GM23338 (cell line): ENCODE data around the gene SYPL1. TPM values are rescaled to one million over a fixed set of nuclear protein-coding genes. Genes with fewer than 3 reads are reported as not detected.
A peak's percentile ranks its signal among the peaks of the same experiment; 100 is the strongest.

ENCODE experiments used
- ATAC-seq: fragments of 200-7000 bp; cut with Tn5 transposase; 3 replicates; pipeline ENCODE4 v1.9.1; 2020
- DNase-seq: peaks from one replicate; pipeline ENCODE4 v3.0.0-alpha.2; 2015; ENCODE audit warnings: low spot score
- H2AFZ ChIP-seq: fragments of 200-600 bp; sonication (generic); 2 replicates; pipeline ENCODE4 v1.8.0; 2016; ENCODE audit warnings: antibody characterized with exemption, mild to moderate bottlenecking, moderate library complexity
- H3F3A ChIP-seq: fragments of 200-600 bp; sonication (generic); replicated peaks from 2 replicates; pipeline ENCODE4 v1.8.0; 2017; ENCODE audit warnings: antibody characterized with exemption, mixed run types, low read depth
- H3K27ac ChIP-seq: fragments of 200-600 bp; sonication (generic); 2 replicates; pipeline ENCODE4 v1.6.1; 2016; ENCODE audit warnings: low read depth
- H3K27me3 ChIP-seq: fragments of 200-600 bp; sonication (generic); 2 replicates; pipeline ENCODE4 v1.8.0; 2016; ENCODE audit warnings: mild to moderate bottlenecking, mixed run types, moderate library complexity; ENCODE audit not compliant: insufficient read depth
- H3K36me3 ChIP-seq: fragments of 200-600 bp; sonication (generic); 2 replicates; pipeline ENCODE4 v1.8.0; 2016; ENCODE audit warnings: mild to moderate bottlenecking; ENCODE audit not compliant: insufficient read depth
- H3K4me1 ChIP-seq: fragments of 200-600 bp; sonication (generic); 2 replicates; pipeline ENCODE4 v1.8.0; 2016; ENCODE audit warnings: mild to moderate bottlenecking, moderate library complexity; ENCODE audit not compliant: insufficient read depth
- H3K4me2 ChIP-seq: fragments of 200-600 bp; sonication (generic); 2 replicates; pipeline ENCODE4 v1.7.1; 2017; ENCODE audit warnings: mixed run types
- H3K4me3 ChIP-seq: fragments of 200-600 bp; sonication (generic); 2 replicates; pipeline ENCODE4 v1.6.1; 2016; ENCODE audit warnings: mixed run types
- H3K79me2 ChIP-seq: fragments of 200-600 bp; sonication (generic); replicated peaks from 2 replicates; pipeline ENCODE4 v1.8.0; 2017; ENCODE audit warnings: mild to moderate bottlenecking; ENCODE audit not compliant: insufficient read depth
- H3K9me2 ChIP-seq: fragments of 200-600 bp; sonication (generic); 2 replicates; pipeline ENCODE4 v1.8.0; 2017; ENCODE audit not compliant: insufficient read depth
- H4K20me1 ChIP-seq: fragments of 200-600 bp; sonication (generic); replicated peaks from 2 replicates; pipeline ENCODE4 v1.8.0; 2017; ENCODE audit warnings: mild to moderate bottlenecking; ENCODE audit not compliant: insufficient read depth
- H3K27ac Mint-ChIP-seq: 2 replicates; pipeline ENCODE4 v1.8.0; 2020; ENCODE audit warnings: inconsistent platforms, mild to moderate bottlenecking, moderate library complexity, mixed read lengths
- H3K27me3 Mint-ChIP-seq: 3 replicates; pipeline ENCODE4 v1.8.0; 2022; ENCODE audit warnings: low read depth, mild to moderate bottlenecking, moderate library complexity, mixed read lengths, inconsistent platforms; ENCODE audit not compliant: insufficient read depth, poor library complexity
- H3K36me3 Mint-ChIP-seq: 3 replicates; pipeline ENCODE4 v1.8.0; 2021; ENCODE audit warnings: low read depth, mild to moderate bottlenecking, inconsistent platforms, moderate library complexity, mixed read lengths
- H3K4me1 Mint-ChIP-seq: 3 replicates; pipeline ENCODE4 v1.8.0; 2020; ENCODE audit warnings: mild to moderate bottlenecking, inconsistent platforms, mixed read lengths
- H3K4me3 Mint-ChIP-seq: 3 replicates; pipeline ENCODE4 v1.8.0; 2021; ENCODE audit warnings: moderate library complexity, mild to moderate bottlenecking, inconsistent platforms, mixed read lengths
- H3K9me3 Mint-ChIP-seq: 3 replicates; pipeline ENCODE4 v1.8.0; 2020; ENCODE audit warnings: moderate library complexity, mild to moderate bottlenecking, inconsistent platforms, mixed read lengths
- CREB1 ChIP-seq: fragments of 250-450 bp; sonication (Bioruptor Pico); IDR thresholded peaks from 2 replicates; pipeline ENCODE4 v1.5.0; 2020; ENCODE audit warnings: low read depth, mild to moderate bottlenecking, moderate library complexity
- EZH2 ChIP-seq: fragments of 200-600 bp; sonication (generic); IDR thresholded peaks from one replicate; pipeline ENCODE4 v1.8.0; 2017; ENCODE audit warnings: antibody characterized with exemption, mild to moderate bottlenecking, low read depth; ENCODE audit not compliant: unreplicated experiment
- EZH2phosphoT487 ChIP-seq: fragments of 200-600 bp; sonication (generic); IDR thresholded peaks from one replicate; pipeline ENCODE4 v1.8.1; 2018; ENCODE audit warnings: antibody characterized with exemption; ENCODE audit not compliant: unreplicated experiment
- JUNB ChIP-seq: IDR thresholded peaks from one replicate; pipeline ENCODE4 v1.6.1; 2016; ENCODE audit warnings: antibody characterized with exemption; ENCODE audit not compliant: unreplicated experiment
- NANOG ChIP-seq: IDR thresholded peaks from 2 replicates; pipeline ENCODE4 v1.6.1; 2016; ENCODE audit warnings: antibody characterized with exemption, borderline replicate concordance
- POLR2AphosphoS5 ChIP-seq: IDR thresholded peaks from 2 replicates; pipeline ENCODE4 v1.6.1; 2016; ENCODE audit warnings: antibody characterized with exemption, low read depth
- REST ChIP-seq: IDR thresholded peaks from one replicate; pipeline ENCODE4 v1.6.1; 2018; ENCODE audit warnings: antibody characterized with exemption; ENCODE audit not compliant: unreplicated experiment
- STAT1 ChIP-seq: IDR thresholded peaks from one replicate; pipeline ENCODE4 v1.6.1; 2016; ENCODE audit warnings: antibody characterized with exemption; ENCODE audit not compliant: unreplicated experiment
- ZNF114 ChIP-seq: fragments of 250-450 bp; sonication (Bioruptor Pico); IDR thresholded peaks from 2 replicates; pipeline ENCODE4 v1.5.0; 2020; ENCODE audit warnings: mild to moderate bottlenecking, moderate library complexity
- ZNF331 ChIP-seq: fragments of 250-450 bp; sonication (Bioruptor Pico); IDR thresholded peaks from 2 replicates; pipeline ENCODE4 v1.5.0; 2020; ENCODE audit warnings: low read depth, mild to moderate bottlenecking, moderate library complexity
- polyA plus RNA-seq: library from polyadenylated mRNA; unstranded; fragments of >200 nt; fragmentation: Nextera tagmentation; extraction: Ambion mirVana; gene quantifications from 2 replicates; pipeline ENCODE4 v1.2.1, GENCODE V29; 2016
- total RNA-seq: library from RNA; depleted of rRNA; stranded (reverse); fragments of >200 nt; shearing (Covaris generic); gene quantifications from 2 replicates; pipeline ENCODE4 v1.2.3, GENCODE V29; 2014
- TF ChIP-seq, protein P1 (sequence below): fragments of 250-450 bp; sonication (Bioruptor Pico); IDR thresholded peaks from 2 replicates; pipeline ENCODE4 v1.5.0; 2020; ENCODE audit warnings: mild to moderate bottlenecking, moderate library complexity

Gene SYPL1
- total and polyA plus RNA-seq, 2 experiments from 2014 or later, result 39.3 to 52.7 TPM

- Histone ChIP-seq H4K20me1 (no peaks in the 10 kb centered on the region), H3K27ac (no peak overlapping the region), H2AFZ (peak overlapping the region; percentile 20; the same call in 1 of the 2 replicates), H3K9me2 (no peaks in the 10 kb centered on the region), H3K4me2 (no peak overlapping the region), H3K36me3 (no peaks in the 10 kb centered on the region), H3F3A (0 out of 2 replicates have a peak, but pooled peaks cover 10% of the 10 kb centered on the region), H3K79me2 (peaks cover 5% of the 10 kb centered on the region), H3K4me1 (peaks cover 29% of the 10 kb centered on the region), H3K27me3 (0 out of 2 replicates have a peak, but pooled peaks cover under 1% of the 10 kb centered on the region), H3K4me3 (no peak overlapping the region)
- DNase-seq (no peak), ATAC-seq (no peak)
- Mint-ChIP-seq H3K27ac (no peak overlapping the region), H3K27me3 (peaks cover 2% of the 10 kb centered on the region), H3K9me3 (no peaks in the 10 kb centered on the region), H3K4me3 (no peak overlapping the region), H3K36me3 (no peaks in the 10 kb centered on the region; the same call in 2 of the 3 replicates), H3K4me1 (peaks cover 33% of the 10 kb centered on the region)
- TF ChIP-seq STAT1, result no peak
- TF ChIP-seq EZH2phosphoT487, result no peak
These were observed 4.1 kb upstream of the SYPL1 start for GRCh38 chr7:106116161-106116704.

DNA sequence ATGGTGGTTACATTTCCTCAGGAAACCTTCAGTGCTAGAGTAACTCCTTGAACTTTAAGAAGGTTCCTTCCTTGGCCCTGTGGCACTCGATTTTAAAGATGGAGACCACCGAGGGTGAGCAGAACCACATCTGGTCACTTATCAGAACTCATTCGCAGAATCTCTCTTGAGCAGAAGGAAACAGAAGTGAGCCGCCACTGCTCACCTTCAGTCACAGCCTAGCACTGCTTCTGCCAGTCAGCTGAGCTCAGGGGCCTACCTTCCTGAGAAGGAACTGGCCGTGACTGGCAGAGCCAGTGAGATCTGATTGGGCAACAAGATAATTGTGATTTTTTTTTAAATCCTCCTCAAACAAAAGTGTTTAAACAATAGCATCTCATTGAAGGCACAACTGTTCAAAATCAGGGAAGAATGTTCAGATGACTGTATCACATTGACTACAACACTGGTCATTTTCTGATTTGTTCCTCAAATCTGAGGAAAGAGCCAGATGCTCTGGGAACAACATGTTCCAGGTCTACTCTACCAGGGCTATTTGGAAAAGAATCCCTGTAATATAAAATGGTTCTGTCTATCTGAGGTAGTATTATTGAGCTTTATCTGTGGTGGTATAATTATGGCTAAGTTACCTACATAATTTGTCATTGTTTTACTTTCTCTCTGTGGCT, 2.7 kb upstream of the SYPL1 start:
- Histone ChIP-seq H4K20me1 (no peaks in the 10 kb centered on the region), H3K4me2 (no peak overlapping the region), H3K4me1 (peaks cover 23% of the 10 kb centered on the region), H3K27me3 (0 out of 2 replicates have a peak, but pooled peaks cover 4% of the 10 kb centered on the region), H2AFZ (peak overlapping the region; percentile 74; the same call in 1 of the 2 replicates), H3K27ac (no peak overlapping the region), H3K36me3 (no peaks in the 10 kb centered on the region), H3K9me2 (no peaks in the 10 kb centered on the region), H3K4me3 (no peak overlapping the region), H3F3A (0 out of 2 replicates have a peak, but pooled peaks cover 10% of the 10 kb centered on the region), H3K79me2 (peaks cover 19% of the 10 kb centered on the region)
- Mint-ChIP-seq H3K4me1 (peaks cover 36% of the 10 kb centered on the region), H3K27me3 (peaks cover 2% of the 10 kb centered on the region), H3K4me3 (no peak overlapping the region), H3K9me3 (no peaks in the 10 kb centered on the region), H3K36me3 (no peaks in the 10 kb centered on the region; the same call in 2 of the 3 replicates), H3K27ac (no peak overlapping the region)
- ATAC-seq (no peak), DNase-seq (no peak)
- TF ChIP-seq EZH2 (no peak), POLR2AphosphoS5 (no peak), REST (no peak), ZNF114 (CRISPR knock-in tag) (no peak), JUNB (no peak), CREB1 (no peak), NANOG (no peak), STAT1 (no peak), ZNF331 (no peak)
- TF ChIP-seq, protein P1, sequence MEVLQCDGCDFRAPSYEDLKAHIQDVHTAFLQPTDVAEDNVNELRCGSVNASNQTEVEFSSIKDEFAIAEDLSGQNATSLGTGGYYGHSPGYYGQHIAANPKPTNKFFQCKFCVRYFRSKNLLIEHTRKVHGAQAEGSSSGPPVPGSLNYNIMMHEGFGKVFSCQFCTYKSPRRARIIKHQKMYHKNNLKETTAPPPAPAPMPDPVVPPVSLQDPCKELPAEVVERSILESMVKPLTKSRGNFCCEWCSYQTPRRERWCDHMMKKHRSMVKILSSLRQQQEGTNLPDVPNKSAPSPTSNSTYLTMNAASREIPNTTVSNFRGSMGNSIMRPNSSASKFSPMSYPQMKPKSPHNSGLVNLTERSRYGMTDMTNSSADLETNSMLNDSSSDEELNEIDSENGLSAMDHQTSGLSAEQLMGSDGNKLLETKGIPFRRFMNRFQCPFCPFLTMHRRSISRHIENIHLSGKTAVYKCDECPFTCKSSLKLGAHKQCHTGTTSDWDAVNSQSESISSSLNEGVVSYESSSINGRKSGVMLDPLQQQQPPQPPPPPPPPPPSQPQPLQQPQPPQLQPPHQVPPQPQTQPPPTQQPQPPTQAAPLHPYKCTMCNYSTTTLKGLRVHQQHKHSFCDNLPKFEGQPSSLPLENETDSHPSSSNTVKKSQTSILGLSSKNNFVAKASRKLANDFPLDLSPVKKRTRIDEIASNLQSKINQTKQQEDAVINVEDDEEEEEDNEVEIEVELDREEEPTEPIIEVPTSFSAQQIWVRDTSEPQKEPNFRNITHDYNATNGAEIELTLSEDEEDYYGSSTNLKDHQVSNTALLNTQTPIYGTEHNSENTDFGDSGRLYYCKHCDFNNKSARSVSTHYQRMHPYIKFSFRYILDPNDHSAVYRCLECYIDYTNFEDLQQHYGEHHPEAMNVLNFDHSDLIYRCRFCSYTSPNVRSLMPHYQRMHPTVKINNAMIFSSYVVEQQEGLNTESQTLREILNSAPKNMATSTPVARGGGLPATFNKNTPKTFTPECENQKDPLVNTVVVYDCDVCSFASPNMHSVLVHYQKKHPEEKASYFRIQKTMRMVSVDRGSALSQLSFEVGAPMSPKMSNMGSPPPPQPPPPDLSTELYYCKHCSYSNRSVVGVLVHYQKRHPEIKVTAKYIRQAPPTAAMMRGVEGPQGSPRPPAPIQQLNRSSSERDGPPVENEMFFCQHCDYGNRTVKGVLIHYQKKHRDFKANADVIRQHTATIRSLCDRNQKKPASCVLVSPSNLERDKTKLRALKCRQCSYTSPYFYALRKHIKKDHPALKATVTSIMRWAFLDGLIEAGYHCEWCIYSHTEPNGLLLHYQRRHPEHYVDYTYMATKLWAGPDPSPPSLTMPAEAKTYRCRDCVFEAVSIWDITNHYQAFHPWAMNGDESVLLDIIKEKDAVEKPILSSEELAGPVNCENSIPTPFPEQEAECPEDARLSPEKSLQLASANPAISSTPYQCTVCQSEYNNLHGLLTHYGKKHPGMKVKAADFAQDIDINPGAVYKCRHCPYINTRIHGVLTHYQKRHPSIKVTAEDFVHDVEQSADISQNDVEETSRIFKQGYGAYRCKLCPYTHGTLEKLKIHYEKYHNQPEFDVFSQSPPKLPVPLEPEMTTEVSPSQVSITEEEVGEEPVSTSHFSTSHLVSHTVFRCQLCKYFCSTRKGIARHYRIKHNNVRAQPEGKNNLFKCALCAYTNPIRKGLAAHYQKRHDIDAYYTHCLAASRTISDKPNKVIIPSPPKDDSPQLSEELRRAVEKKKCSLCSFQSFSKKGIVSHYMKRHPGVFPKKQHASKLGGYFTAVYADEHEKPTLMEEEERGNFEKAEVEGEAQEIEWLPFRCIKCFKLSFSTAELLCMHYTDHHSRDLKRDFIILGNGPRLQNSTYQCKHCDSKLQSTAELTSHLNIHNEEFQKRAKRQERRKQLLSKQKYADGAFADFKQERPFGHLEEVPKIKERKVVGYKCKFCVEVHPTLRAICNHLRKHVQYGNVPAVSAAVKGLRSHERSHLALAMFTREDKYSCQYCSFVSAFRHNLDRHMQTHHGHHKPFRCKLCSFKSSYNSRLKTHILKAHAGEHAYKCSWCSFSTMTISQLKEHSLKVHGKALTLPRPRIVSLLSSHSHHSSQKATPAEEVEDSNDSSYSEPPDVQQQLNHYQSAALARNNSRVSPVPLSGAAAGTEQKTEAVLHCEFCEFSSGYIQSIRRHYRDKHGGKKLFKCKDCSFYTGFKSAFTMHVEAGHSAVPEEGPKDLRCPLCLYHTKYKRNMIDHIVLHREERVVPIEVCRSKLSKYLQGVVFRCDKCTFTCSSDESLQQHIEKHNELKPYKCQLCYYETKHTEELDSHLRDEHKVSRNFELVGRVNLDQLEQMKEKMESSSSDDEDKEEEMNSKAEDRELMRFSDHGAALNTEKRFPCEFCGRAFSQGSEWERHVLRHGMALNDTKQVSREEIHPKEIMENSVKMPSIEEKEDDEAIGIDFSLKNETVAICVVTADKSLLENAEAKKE (CRISPR knock-in tag), result no peak
